SK-N-SH (cell line): Measurements from ENCODE around the gene DEFB127. TPM values are rescaled to one million over a fixed set of nuclear protein-coding genes. Genes with fewer than 3 reads are reported as not detected.
"Not testable (repeated sequence)": the region's sequence is repeated elsewhere in the genome, so short reads cannot be mapped to it uniquely, and the experiment has no call there.

Experiments
- CTCF ChIA-PET: fragments of 300-600, 350-600 bp; formaldehyde crosslinking; extraction: SDS; loops from one replicate; lab custom pipeline; 2021; lab: Yijun Ruan, JAX
- POLR2A ChIA-PET: fragments of 350-600 bp; sonication (Branson Sonifier 250); formaldehyde crosslinking; extraction: SDS; loops from one replicate; lab custom pipeline; 2020; ENCODE audit warnings: antibody characterized with exemption, inconsistent platforms; lab: Yijun Ruan, JAX
- DNase-seq: peaks from one replicate; pipeline ENCODE4 v3.0.0; 2012
- H2AFZ ChIP-seq: fragments of 200-600 bp; sonication (generic); 2 replicates; pipeline ENCODE4 v1.8.1; 2016; ENCODE audit warnings: antibody characterized with exemption, mild to moderate bottlenecking, low read depth
- H3F3A ChIP-seq: fragments of 200-600 bp; sonication (generic); replicated peaks from 2 replicates; pipeline ENCODE3; 2016; ENCODE audit warnings: antibody characterized with exemption, mild to moderate bottlenecking; ENCODE audit not compliant: insufficient read depth
- H3K27ac ChIP-seq, 2 experiments: fragments of 200-500 bp in 1 of 2; fragments of 200-600 bp in 1 of 2; sonication (Bioruptor generic) in 1 of 2; sonication (generic), shearing (Covaris generic) in 1 of 2; 2 replicates each; pipeline versions ENCODE4 v1.5.1 to v1.6.1; 2014 to 2016; ENCODE audit warnings: low read depth in 2 of 2, inconsistent platforms in 1 of 2, low read length in 1 of 2, mild to moderate bottlenecking in 1 of 2, mixed read lengths in 1 of 2
- H3K27me3 ChIP-seq: fragments of 200-600 bp; sonication (generic), shearing (Covaris generic); 2 replicates; pipeline ENCODE4 v1.6.1; 2016; ENCODE audit warnings: mixed run types; ENCODE audit not compliant: insufficient read depth
- H3K36me3 ChIP-seq, 2 experiments: fragments of 200-500 bp in 1 of 2; fragments of 200-600 bp in 1 of 2; sonication (Bioruptor generic) in 1 of 2; sonication (generic) in 1 of 2; replicated peaks in 1 of 2; 2 replicates each; pipeline versions ENCODE3 to v1.5.1; 2014 to 2016; ENCODE audit warnings: low read length in 1 of 2, mild to moderate bottlenecking in 1 of 2; ENCODE audit not compliant: insufficient read depth in 2 of 2, control insufficient read depth in 1 of 2
- H3K4me1 ChIP-seq, 2 experiments: fragments of 200-500 bp in 1 of 2; fragments of 200-600 bp in 1 of 2; sonication (Bioruptor generic) in 1 of 2; sonication (generic), shearing (Covaris generic) in 1 of 2; 2 replicates each; pipeline versions ENCODE4 v1.5.1 to v1.6.1; 2014 to 2016; ENCODE audit warnings: low read depth in 1 of 2, low read length in 1 of 2, mixed run types in 1 of 2; ENCODE audit not compliant: insufficient read depth in 2 of 2, control insufficient read depth in 1 of 2
- H3K4me2 ChIP-seq: fragments of 200-600 bp; sonication (generic), shearing (Covaris generic); 2 replicates; pipeline ENCODE4 v1.6.1; 2017; ENCODE audit warnings: mixed run types
- H3K4me3 ChIP-seq, 2 experiments: fragments of 200-500 bp in 1 of 2; fragments of 200-600 bp in 1 of 2; sonication (Bioruptor generic) in 1 of 2; sonication (generic), shearing (Covaris generic) in 1 of 2; 2 replicates each; pipeline versions ENCODE4 v1.5.1 to v1.8.1; 2014 to 2016; ENCODE audit warnings: low read depth in 2 of 2, inconsistent platforms in 1 of 2, low read length in 1 of 2, mild to moderate bottlenecking in 1 of 2, mixed read lengths in 1 of 2, moderate library complexity in 1 of 2
- H3K79me2 ChIP-seq: fragments of 200-600 bp; sonication (generic); 2 replicates; pipeline ENCODE4 v1.8.1; 2017; ENCODE audit warnings: mild to moderate bottlenecking; ENCODE audit not compliant: insufficient read depth
- H3K9ac ChIP-seq: fragments of 200-600 bp; sonication (generic); 2 replicates; pipeline ENCODE4 v1.6.1; 2017; ENCODE audit warnings: mixed run types
- H3K9me2 ChIP-seq: fragments of 200-600 bp; sonication (generic); 2 replicates; pipeline ENCODE4 v1.6.1; 2017; ENCODE audit warnings: mixed run types
- H3K9me3 ChIP-seq: fragments of 200-600 bp; sonication (generic); 2 replicates; pipeline ENCODE4 v1.6.1; 2017; ENCODE audit warnings: mixed run types, mild to moderate bottlenecking, moderate library complexity
- H4K20me1 ChIP-seq: fragments of 200-600 bp; sonication (generic); 2 replicates; pipeline ENCODE4 v1.6.1; 2017; ENCODE audit warnings: mild to moderate bottlenecking, mixed run types; ENCODE audit not compliant: insufficient read depth
- EP300 ChIP-seq, 2 experiments: IDR thresholded peaks; 2 replicates each; pipeline versions ENCODE4 v1.4.0 to v1.6.1; 2012; ENCODE audit warnings: borderline replicate concordance in 1 of 2, low read depth in 1 of 2, low read length in 1 of 2
- FOXJ3 ChIP-seq: sonication (generic); formaldehyde crosslinking; IDR thresholded peaks from 2 replicates; pipeline ENCODE4 v1.5.1; 2020; ENCODE audit warnings: mild to moderate bottlenecking, missing genetic modification reagents
- MEF2A ChIP-seq: IDR thresholded peaks from 2 replicates; pipeline ENCODE4 v1.4.0; 2012; ENCODE audit warnings: low read depth, borderline replicate concordance
- NRF1 ChIP-seq: IDR thresholded peaks from 2 replicates; pipeline ENCODE4 v1.6.1; 2012; ENCODE audit warnings: low read depth, mild to moderate bottlenecking, low read length
- RFX5 ChIP-seq: IDR thresholded peaks from 2 replicates; pipeline ENCODE4 v1.6.1; 2012; ENCODE audit warnings: mild to moderate bottlenecking, improper control_type of control experiment, low read length
- WGBS: methylation state at CpG from one replicate; pipeline ENCODE4 v1.1.6; 2017; ENCODE audit warnings: low lambda C conversion rate; 5-methylcytosine and 5-hydroxymethylcytosine counted together
- polyA plus RNA-seq, 3 experiments: library from polyadenylated mRNA; depleted of rRNA; stranded (reverse); fragments of >200 nt; gene quantifications; 2 replicates each; pipeline ENCODE4 v1.2.3, GENCODE V29; 2012
- TF ChIP-seq, protein P1 (sequence below): fragments of 200-600 bp; sonication (generic); IDR thresholded peaks from 2 replicates; pipeline ENCODE4 v1.6.1; 2017; ENCODE audit warnings: antibody characterized with exemption, mild to moderate bottlenecking, moderate library complexity
- TF ChIP-seq, protein P2 (sequence below): IDR thresholded peaks from 2 replicates; pipeline ENCODE4 v1.6.1; 2012; ENCODE audit warnings: mild to moderate bottlenecking, low read depth, low read length, moderate library complexity

DEFB127 gene
- polyA plus RNA-seq, 1 of the 3 experiments (the other 2 are of a cell fraction), result not detected

DNA sequence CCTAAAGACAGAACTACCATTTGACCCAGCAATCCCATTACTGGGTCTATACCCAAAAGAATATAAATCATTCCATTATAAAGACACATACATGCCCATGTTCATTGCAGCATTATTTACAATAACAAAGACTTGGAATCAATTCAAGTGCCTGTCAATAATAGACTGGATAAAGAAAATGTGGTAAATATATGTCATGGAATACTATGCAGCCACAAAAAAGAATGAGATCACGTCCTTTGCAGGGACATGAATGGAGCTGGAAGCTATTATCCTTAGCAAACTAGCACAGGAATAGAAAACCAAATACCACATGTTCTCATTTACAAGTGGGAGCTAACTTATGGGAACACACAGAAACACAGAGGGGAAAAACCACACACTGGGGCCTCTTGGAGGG lies 41.0 kb downstream of the DEFB127 start:
- Histone ChIP-seq H3K9me2 (no peaks in the 10 kb centered on the region), H3K4me2 (no peak overlapping the region), H3K9me3 (no peaks in the 10 kb centered on the region), H3K27me3 (no peaks in the 10 kb centered on the region), H3K4me3 (no peak overlapping the region), H3F3A (no peaks in the 10 kb centered on the region), H3K9ac (no peak overlapping the region), H2AFZ (no peak overlapping the region), H4K20me1 (no peaks in the 10 kb centered on the region), H3K79me2 (no peaks in the 10 kb centered on the region), H3K27ac (no peak overlapping the region), H3K36me3 (no peaks in the 10 kb centered on the region), H3K4me1 (no peaks in the 10 kb centered on the region)
- TF ChIP-seq, protein P1, sequence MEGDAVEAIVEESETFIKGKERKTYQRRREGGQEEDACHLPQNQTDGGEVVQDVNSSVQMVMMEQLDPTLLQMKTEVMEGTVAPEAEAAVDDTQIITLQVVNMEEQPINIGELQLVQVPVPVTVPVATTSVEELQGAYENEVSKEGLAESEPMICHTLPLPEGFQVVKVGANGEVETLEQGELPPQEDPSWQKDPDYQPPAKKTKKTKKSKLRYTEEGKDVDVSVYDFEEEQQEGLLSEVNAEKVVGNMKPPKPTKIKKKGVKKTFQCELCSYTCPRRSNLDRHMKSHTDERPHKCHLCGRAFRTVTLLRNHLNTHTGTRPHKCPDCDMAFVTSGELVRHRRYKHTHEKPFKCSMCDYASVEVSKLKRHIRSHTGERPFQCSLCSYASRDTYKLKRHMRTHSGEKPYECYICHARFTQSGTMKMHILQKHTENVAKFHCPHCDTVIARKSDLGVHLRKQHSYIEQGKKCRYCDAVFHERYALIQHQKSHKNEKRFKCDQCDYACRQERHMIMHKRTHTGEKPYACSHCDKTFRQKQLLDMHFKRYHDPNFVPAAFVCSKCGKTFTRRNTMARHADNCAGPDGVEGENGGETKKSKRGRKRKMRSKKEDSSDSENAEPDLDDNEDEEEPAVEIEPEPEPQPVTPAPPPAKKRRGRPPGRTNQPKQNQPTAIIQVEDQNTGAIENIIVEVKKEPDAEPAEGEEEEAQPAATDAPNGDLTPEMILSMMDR, result no peak
- no peak for TF ChIP-seq MEF2A
- no peak for DNase-seq
- CTCF ChIA-PET, result interaction anchor here (1.1 kb wide), 1 partner anchor 10 kb away, joined by 3 read pairs; no protein-coding TSS in a partner anchor
- POLR2A ChIA-PET, result no interaction called here
- WGBS, result 8% methylated on average over 1 of the region's 1 CpG

DNA sequence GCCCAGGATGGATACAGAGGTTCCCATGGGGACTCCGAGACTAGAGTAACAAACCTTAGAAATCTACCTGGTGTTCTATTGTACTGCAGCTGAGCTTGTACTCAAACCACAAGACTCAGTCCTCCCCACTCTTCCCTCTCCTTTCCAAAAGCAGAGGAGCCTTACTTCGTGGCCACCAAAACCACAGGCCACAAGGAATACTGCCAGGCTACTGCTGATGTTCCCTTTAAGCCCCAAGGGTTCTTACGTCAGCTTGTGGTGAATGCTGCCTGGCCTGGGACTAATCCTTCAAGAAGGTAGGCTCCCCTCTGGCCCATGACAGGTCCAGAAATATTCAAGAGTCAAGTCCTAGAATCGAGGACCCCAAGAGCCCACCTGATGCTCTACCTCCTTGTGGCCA lies 42.7 kb downstream of the DEFB127 start:
- no peak overlapping the region for H2AFZ ChIP-seq
- CTCF ChIA-PET, result no interaction called here
- H4K20me1 ChIP-seq, result no peaks in the 10 kb centered on the region
- H3K9me3 ChIP-seq, result no peaks in the 10 kb centered on the region
- H3K9me2 ChIP-seq, result no peaks in the 10 kb centered on the region
- no peaks in the 10 kb centered on the region for H3K4me1 ChIP-seq
- no peak overlapping the region for H3K27ac ChIP-seq
- H3K27me3 ChIP-seq, result no peaks in the 10 kb centered on the region
- H3F3A ChIP-seq, result no peaks in the 10 kb centered on the region
- no peak overlapping the region for H3K9ac ChIP-seq
- H3K4me2 ChIP-seq, result no peak overlapping the region
- WGBS, result 24% methylated on average over 4 of the region's 4 CpGs
- POLR2A ChIA-PET, result no interaction called here
- no peaks in the 10 kb centered on the region for H3K79me2 ChIP-seq
- no peak for DNase-seq
- H3K36me3 ChIP-seq, result no peaks in the 10 kb centered on the region
- no peak overlapping the region for H3K4me3 ChIP-seq
- TF ChIP-seq, protein P1, result no peak
- TF ChIP-seq RFX5 (no peak), EP300 (IDR thresholded peaks at IDR 0.05; ENCODE audit: borderline replicate concordance in 1 of 2, low read depth in 1 of 2, low read length in 1 of 2) (no peak), NRF1 (no peak), FOXJ3 (CRISPR knock-in tag) (no peak)
- TF ChIP-seq, protein P2, sequence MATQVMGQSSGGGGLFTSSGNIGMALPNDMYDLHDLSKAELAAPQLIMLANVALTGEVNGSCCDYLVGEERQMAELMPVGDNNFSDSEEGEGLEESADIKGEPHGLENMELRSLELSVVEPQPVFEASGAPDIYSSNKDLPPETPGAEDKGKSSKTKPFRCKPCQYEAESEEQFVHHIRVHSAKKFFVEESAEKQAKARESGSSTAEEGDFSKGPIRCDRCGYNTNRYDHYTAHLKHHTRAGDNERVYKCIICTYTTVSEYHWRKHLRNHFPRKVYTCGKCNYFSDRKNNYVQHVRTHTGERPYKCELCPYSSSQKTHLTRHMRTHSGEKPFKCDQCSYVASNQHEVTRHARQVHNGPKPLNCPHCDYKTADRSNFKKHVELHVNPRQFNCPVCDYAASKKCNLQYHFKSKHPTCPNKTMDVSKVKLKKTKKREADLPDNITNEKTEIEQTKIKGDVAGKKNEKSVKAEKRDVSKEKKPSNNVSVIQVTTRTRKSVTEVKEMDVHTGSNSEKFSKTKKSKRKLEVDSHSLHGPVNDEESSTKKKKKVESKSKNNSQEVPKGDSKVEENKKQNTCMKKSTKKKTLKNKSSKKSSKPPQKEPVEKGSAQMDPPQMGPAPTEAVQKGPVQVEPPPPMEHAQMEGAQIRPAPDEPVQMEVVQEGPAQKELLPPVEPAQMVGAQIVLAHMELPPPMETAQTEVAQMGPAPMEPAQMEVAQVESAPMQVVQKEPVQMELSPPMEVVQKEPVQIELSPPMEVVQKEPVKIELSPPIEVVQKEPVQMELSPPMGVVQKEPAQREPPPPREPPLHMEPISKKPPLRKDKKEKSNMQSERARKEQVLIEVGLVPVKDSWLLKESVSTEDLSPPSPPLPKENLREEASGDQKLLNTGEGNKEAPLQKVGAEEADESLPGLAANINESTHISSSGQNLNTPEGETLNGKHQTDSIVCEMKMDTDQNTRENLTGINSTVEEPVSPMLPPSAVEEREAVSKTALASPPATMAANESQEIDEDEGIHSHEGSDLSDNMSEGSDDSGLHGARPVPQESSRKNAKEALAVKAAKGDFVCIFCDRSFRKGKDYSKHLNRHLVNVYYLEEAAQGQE, result no peak

DNA sequence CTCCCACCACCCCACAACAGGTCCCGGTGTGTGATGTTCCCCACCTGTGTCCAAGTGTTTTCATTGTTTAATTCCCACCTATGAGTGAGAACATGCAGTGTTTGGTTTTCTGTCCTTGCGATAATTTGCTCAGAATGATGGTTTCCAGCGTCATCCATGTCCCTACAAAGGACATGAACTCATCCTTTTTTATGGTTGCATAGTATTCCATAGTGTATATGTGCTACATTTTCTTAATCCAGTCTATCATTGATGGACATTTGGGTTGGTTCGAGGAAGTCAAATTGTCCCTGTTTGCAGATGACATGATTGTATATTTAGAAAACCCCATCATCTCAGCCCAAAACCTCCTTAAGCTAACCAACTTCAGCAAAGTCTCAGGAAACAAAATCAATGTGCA lies 46.4 kb downstream of the DEFB127 start:
- H3K4me1 ChIP-seq, H3K79me2 ChIP-seq, H3K9me3 ChIP-seq, H2AFZ ChIP-seq, H3K9ac ChIP-seq, H3K27ac ChIP-seq, H3K27me3 ChIP-seq, H3F3A ChIP-seq, H4K20me1 ChIP-seq, H3K9me2 ChIP-seq, H3K4me2 ChIP-seq, DNase-seq, H3K4me3 ChIP-seq, CTCF ChIA-PET, POLR2A ChIA-PET, H3K36me3 ChIP-seq: not testable (repeated sequence)
- WGBS, result 23% methylated on average over 4 of the region's 4 CpGs
